Hematopoietic multipotent progenitor cell treated with erythropoietin and hydrocortisone succinate and interleukin-3 and kit ligand, for 6 days (in vitro differentiated cells): ENCODE measurements around the gene PNPLA5.

Experiments used
- DNase-seq: peaks from one replicate; pipeline ENCODE4 v3.0.0-alpha.2; 2015

The PNPLA5 gene

DNA sequence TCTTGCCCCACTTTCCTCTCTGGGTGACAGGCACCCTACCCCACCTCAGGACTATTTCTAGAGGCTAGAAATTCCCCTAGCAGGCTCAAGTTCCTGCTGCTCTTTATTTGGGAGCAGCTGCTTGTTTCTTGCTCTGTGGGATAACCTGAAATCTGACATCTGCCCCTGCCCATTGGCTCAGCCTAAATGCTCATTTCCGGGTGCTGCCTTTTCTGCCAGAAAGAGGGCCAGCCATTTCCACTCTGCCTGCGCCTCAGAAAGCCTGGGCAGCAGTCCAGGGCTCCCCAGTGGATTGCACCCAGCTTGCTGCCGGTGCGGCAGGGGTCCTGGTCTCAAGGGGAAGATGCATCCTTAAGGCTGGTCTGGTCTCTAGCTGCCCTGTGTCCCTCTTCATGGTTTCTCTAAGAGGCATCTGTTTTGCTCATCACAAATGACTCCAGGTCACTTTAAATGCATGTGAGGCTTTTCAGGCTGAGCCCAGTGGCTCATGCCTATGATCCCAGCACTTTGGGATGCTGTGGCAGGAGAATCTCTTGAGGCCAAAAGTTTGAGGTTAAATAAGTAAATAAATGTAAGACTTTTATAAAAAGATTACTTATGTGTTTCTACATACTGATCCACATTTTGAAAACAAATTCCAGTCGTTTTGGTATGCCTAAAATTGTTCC is 10.3 kb upstream of the PNPLA5 start:
- DNase-seq, result no peak

DNA sequence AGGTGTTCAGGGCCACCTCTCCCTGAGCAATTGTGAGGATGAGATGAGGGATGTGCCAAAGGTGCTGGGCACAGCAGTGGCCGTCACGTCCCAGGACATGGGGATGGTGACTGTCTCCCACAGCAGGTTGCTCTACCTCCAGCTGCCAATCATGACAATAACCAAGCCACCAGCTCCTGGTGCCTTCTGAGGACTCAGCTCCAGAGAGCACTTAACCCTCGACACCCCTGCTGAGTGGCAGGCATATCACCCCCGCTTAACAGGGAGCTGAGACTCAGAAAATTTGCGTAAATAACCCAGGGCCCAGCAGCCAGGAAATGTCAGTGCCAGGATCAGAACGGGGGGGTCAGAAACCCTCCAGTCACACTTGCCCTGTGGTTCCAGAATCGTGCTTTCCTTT is 8.4 kb upstream of the PNPLA5 start:
- DNase-seq, result no peak

DNA sequence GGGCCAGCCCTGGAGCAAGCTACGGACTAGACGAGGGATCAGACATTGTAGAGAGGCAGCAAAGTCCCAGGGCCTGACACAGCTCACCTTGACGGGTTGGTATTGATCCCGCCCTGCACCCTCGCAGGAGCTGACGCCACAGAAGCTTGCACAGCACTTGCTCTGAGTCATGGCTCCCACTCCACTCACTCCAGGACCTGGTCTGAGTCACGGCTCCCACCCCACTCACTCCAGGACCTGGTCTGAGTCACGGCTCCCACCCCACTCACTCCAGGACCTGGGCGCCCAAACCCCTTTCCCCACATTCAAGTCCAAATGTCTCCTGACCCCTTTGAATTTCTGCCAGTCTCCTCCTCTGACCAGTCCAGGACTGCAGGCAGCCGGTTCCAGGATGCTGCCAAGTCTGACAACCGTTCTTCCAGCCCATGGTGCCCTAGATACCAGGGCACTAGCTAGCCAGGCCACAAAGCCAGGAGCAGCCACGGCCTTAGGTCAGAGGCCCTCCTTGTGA is 6.0 kb upstream of the PNPLA5 start:
- DNase-seq, result no peak

DNA sequence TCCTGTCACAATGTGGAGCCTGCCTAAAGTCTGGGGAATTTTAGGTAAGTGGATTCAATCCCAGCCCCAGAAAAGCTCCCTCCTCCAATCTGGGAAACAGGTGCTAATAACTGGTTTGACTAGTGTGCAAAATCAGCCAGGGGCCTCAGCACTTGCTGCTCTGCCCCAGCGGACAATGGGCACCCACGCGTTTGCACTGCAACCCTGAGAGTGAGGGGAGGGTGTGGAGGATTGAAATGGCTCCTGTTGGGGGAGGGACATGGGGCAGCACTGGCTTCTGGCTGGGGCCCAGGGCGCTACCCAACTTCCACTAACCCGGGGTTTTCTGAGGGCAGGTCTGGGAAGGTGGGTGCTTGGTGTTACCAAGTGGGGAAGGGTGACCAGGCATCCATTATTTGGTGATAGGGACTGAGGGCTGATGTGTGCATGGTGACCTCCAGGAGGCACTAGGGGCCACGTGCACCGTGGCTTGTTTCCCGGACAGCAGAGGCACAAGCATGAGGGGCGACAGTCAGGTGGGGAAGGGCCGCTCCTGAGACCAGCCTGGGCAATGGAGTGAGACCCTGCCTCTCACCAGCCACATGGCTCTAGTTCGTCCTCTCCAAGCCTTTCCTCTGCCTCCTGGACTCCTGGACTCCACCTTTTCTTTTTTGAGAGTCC is 4.3 kb upstream of the PNPLA5 start:
- DNase-seq, result no peak

DNA sequence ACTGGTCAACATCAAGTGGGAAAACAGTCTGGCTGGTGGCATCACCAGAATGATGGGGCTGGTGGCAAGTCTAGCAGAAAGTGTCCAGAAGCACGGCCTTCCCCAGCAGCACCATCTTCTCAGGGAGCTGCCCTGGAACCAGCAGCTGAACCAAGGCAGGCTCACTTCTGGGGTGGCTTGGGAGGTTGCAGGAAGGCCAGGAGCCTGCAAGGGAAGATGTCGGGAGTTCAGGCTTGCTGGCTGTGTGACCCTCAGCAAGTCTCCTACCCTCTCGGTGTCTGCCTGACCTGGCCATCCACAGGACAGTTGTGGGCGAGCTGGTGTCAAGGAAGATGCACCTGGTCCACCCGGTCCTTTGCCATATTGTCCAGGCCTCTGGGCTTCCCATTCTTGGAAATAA is 2.3 kb upstream of the PNPLA5 start:
- DNase-seq, result no peak

DNA sequence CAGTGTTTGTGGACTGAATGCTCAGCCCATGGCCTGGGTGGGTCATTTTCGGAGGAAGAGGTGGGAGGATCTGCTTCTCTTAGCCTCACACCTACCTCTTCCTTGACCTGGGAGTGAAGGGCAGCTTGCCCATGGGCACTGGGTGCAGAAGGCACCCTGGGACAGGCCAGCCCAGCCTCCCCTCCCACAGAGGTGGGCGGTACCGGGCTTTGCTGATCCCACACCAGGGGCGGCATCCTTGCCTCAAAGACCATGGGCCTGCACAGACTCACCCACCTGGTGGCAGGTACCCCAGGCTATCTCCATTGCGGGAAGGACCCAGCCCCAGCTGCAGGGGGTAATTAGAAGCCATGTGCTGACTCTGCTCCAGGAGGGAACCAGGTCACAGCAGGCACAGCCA is 1.5 kb upstream of the PNPLA5 start:
- DNase-seq, result no peak

DNA sequence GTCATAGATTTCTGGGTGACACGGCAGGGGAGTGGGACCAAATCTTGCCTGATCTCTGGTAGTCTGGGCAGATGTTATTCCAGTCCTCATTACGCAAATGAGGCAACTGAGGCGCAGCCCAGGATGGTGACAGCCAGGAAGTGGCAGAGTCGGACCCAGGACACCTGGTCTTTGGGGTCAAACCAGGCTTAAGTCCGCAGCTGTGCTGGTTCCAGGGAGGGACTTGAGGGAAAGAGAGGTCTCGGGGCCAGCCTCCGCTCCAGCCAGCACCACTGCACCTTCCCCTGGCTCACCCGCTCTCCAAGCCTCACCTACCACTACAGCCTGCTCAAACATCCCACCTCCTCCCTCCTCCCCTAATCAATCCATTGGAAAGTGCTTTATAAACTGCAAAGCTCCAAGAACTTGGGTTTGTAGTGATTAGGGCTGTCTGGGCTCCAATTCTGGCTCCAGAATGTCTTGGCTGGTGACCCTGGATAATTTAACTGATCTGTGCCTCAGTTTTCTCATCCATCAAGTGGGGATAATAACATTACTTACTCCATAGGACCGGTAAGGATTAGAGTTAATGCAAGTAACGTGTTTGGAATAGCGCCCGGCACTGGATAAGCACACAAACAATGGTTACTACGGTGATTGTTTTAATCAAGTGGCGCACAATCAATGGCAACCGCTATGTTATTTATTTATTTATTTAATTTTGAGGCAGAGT is 526 bp upstream of the PNPLA5 start:
- DNase-seq, result no peak

DNA sequence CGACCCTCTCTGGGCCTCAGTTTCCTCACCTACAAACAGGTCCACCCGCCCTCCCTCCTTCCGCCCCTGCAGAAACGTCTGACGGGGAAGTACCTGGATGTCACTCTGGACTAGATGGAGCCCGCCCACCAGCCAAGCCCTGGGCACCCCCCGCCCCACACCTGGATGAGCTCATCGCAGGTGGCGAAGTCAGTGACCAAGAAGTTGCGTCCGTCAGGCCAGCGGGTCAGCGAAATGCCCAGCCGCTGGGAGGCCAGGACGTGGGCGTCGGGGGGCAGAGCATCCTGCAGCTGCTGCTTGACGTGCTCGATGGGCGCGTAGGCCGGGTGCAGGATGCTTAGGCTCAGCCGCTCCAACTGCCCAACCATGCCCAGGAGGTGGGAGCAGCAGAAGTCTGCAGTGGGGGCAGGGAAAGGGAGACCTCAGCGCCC is 897 bp downstream of the PNPLA5 start:
- DNase-seq, result no peak

DNA sequence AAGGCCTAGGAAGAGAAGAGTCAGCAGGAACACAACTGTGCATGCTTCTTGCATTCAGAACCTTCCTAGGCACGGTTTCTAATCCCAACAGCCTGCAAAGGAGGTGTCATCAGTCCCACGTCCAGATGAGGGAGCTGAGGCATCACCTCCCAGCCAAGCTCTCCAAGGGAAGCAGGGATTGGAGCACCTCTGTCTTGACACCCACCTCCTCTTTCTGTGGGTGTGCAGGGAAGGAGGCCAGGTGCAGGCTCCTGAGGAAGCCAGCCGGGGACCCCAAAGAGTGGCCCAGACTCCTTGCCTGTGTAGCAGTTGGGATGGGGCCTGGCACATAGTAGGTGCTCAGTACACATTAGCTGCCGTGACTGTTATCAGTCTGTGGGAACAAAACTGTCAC is 2.0 kb downstream of the PNPLA5 start:
- no peak for DNase-seq

DNA sequence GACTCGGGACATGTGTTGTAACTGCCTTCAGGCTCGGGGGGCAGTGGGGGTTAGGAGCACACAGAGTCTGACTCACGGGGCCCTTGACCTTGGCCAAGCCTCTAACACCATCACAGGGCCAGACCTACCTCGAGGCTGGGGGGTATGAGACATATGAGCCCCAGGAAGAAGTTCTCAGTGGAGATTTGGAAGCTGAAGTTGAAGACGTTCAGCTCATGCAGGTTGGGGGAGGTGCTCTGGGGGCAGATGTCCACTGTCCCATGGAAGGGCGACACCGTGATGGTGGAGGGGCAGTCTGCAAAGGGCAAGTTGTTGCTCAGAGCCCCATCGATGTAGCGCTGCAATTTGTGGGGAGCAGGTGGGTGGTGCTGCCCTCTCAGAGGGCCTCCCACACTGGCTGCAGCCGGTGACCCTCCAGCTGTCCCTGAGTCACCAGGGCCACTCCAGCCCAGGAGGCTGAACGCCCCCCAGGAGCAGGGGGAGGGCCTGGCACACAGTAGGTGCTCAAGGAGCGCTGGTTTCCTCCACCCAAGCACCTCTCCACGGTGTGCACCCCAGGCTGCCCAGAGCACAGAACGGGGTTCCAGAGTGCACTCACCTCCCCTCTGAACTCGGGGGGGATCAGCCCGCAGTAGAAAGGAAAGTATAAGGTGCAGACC is 2.5 kb downstream of the PNPLA5 start:
- no peak for DNase-seq

DNA sequence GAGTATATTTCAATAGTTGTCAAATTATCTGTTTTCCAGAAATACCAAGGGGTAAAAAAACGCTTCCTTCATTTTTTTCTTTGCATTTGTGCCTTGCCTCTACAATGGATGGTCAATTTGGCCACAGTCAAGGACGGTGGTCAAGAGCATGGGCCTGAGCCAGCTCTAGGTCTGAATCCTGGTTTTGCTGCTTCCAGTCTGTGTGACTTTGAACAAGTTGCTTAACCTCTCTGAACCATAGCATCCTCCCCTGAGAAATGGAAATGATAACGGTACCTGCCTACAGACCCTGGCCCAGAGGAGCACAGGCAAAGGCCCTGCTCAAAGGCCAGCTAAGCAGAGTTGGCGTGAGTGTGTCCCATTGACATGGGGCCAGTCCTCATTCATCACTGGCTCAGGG is 3.1 kb downstream of the PNPLA5 start:
- DNase-seq, result no peak

DNA sequence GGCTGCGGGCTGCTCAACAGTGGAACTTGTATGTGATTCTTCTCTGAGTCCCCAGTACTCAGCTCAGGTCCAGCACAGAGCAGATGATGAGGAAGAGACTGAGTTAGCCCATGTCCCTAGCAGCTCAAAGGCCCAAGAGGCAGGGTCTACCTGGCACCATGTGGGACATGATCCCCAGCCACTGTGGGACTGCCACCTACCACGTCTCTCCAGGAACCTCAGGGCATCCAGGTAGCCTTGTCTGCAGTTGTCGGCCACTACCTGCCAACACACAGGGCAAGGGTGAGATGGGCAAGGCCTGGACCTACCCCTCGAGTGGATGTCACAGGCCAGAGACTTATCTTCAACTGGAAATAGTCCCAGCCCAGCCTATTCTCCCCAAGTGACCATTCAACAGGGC is 4.4 kb downstream of the PNPLA5 start:
- no peak for DNase-seq

DNA sequence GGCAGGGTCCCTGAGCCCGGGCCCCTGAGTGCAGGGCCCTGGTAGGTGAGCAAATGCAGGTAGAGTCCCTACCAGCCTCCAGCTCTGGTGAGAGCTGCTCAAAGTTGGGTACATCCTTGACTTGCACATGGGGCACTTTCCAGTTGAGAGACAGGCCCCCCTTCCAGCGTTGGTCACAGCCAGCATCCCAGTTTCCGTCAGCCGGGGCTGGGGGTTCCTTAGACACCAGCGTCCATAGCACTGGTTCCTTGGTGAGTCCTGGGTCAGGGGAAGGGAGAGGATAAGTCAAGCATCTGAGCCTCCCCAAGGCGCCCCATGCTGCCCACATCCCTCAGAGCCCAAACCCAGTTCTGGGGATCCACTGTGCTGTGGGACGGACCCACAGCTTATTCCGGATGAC is 5.6 kb downstream of the PNPLA5 start:
- DNase-seq, result no peak

DNA sequence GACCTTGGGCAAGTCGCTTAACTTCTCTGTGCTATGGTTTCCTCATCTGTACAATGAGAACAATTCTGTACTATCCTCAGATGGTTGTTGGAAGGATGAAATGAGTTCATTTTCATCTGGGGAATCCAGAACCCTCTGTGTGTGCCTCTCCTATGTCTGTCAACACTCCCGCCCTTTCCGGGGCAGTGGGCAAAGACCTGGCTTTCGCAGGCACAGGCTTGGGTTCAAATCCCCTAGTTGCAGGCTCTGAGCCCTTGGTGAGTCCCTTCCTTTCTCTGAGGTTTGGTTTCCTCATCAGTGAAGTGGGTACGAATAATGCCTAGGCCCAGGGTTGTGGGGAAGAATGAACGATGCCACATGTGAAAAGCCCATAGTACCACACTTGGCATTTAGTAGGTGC is 6.0 kb downstream of the PNPLA5 start:
- DNase-seq, result no peak

DNA sequence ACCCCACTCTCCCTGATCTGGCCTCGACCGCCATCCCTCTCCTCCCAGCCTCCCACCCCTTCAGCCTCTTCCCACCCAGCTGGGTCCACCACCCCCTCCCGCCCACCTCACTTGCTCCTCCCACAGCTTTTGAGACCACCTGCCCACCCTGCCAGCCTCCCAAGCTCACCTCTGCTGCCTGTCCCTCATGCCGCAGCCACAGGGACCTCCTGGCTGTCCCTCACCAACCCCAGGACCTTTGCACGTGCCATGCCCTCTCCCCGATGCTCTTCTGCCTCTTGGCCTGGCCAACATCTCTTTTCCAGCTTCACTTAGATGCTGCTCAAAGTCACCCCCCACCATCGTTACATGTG is 6.5 kb downstream of the PNPLA5 start:
- DNase-seq, result no peak

DNA sequence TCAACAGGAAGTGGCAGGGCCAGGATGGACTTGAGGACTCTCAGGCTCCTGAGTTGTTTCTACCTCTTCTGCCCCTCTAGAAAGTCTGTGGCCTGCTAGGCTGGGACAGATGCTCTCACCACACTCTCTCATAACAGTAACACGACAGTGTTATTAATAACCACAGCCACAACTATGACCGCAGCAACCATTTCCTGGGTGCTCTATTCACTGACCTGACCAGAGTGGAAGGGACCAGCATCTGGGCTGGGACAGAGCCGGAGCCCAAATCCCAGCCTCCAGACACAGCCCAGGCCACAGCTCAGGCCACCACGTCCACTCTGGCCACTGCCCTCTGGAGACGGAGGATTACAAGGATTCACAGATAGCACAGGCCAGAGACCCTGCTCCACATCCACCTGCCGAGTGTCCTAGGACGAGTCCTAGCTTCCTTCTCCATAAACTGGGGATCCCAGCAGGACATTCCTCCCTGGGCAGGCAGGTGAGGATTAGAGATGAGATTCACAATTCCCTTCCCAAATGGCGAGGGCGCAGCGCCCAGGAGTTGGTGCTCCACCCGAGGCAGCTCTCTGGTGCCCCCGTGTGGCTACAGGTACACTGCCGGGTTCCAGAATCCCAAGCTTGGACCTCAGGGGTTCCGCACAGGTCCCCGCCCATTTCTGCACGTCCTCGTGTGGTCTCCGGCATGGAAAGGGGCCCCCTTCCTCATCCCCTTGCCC is 7.1 kb downstream of the PNPLA5 start:
- DNase-seq, result peak; percentile 74

DNA sequence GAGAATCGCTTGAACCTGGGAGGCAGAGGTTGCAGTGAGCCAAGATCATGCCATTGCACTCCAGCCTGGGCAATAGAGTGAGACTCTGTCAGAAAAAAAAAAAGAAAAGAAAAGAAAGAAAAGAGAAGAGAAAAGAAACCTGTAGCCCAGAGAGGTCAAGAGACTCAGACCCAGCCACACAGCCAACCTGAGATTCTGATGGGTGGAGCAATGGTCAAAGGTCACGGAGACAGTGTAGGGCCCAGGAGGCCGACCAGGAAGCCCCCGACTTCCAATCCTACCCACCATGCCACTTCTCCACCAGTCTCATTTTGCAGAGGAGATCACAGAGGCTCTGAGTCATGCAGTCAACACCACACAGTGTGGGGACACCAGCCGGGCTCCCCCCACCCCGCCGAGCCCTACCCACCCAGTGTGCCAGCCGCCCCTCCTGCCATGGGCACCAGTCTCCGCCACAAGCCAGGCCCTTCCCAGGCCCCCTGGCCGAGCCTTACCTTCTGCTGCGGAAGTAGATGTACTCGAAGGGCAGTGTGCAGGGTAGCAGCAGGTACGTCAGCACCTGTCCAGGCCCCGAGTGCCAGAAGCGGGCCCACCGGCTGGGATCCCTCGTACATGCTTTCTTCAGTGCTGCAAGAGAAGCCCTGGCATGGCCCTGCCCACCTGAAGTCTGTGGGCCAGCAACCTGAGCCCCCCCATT is 7.9 kb downstream of the PNPLA5 start:
- DNase-seq, result no peak

DNA sequence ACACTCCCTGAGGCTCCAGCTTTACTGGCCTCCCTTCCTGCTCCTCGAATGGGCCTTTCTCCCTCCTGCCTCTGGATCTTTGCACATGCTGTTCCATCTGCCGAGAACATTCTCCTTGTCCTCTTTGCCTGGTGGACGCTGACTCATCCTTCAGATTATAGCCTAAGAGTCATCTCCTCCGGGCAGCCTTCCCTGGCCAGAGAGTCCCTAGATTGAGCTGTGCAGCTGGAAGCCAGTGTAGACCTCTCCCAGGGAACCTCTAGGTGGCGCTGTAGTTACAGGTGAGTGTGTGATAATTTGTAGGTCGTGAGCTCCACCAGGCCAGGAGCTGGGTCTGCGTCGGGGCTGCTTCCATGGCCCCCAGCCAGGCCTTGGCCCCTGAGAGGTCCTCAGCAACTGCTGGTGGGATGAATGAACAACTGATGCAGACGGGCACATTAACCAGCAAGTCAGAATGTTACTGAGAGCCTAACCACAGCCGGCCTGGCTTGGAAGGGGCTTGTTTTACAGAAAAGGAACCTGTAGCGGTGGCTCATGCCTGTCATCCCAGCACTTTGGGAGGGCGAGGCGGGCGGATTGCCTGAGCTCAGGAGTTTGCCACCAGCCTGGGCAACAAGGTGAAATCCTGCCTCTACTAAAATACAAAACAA is 8.7 kb downstream of the PNPLA5 start:
- peak; percentile 89 for DNase-seq

DNA sequence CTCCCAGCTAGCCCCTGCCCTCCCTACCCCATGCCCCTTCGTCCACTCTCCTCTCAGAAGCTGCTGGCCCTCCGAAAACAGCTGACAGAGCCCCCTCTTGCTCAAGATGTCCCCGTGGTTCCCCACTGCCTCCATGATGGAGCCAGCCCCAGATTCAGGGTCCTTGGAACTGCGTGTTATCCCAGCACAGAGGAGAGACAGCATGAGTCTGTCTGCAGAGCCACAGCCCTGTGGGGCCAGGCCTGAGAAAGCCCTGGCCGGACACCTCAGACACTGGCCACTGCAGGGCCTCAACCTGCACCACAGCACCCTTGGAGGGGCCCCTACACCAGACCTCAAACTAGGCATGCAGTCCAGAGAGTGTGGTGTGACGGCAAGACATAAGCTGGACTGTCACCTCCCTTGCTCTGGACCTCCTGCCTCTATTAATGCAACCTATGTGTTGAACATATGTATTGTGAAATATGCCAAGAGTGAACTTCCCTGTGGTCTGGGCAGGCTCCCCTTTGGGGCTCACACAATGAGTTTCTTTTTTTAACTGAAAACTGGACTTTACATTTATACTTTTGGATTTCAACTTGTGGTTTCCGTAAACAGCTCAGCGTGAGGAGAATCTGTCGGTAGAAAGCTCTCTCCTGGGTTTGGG is 9.6 kb downstream of the PNPLA5 start:
- no peak for DNase-seq

DNA sequence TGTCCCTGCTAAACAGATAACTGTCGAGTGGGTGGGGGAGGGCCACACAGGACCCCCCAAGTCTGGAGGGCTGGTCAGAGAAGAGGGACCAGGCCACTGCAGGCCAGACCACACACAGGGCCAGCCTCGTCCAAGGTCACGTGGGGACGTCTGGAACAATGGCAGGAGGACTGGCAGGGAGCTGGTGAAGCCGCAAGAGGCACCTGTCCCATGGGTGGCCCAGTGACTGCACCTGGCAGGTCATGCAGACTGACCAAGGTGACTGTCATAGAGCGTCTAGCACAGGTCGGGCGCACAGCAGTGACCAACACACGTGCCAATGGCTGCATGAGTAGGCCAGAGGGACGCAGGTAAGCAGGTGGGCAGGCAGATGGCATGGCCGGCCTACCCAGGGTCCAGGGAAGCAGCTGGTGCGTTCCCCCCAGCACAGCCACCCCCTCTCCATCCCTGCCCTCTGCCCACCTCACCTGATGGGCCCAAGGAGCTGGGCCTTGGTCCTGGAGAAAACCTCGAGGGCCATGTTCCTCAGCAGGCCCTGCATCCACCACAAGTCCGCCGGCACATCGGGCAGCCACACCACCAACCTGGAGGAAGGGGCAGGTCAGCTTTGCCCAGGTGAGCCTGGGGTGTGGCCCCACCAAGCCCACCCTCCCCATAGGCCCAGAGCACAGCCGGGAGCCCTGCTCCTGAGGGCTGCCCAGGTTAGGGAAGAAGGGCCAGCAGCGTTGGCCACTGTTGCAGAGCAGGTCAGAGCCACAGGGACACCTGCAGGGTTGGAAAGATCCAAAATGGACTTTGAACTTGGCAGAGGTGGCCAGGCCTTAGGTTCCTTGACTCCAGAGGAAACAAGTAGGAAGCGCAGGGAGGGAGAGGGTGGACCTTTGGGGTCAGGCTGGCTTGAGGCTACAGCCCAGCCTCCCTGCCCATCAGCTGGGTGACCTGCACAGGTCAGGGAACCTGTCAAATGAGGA is 10.4 kb downstream of the PNPLA5 start:
- no peak for DNase-seq
